ENCODE results near the gene DEPDC1B.

Gene DEPDC1B

DNA sequence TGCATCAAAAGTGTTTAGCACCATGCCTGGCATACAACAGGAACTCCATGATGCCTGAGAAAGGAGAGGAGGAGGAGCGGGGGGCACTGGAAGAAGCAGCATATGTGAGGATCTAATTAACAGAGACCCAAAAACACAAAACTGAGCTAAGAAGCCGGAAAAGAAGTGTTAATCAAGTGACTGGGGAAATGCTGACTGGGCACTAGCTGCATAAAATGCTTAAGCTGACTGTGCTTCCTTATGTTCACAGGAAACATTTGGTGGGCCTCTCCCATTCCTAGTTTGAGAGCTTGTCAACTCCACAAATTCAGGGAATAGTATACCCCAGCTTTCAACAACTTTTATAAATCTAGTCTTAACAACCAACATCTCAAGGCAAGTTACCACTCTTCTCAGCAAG lies 26.6 kb downstream of the DEPDC1B start:
- TF ChIP-seq CTCF (IDR thresholded peaks at IDR 0.05), result no peak

DNA sequence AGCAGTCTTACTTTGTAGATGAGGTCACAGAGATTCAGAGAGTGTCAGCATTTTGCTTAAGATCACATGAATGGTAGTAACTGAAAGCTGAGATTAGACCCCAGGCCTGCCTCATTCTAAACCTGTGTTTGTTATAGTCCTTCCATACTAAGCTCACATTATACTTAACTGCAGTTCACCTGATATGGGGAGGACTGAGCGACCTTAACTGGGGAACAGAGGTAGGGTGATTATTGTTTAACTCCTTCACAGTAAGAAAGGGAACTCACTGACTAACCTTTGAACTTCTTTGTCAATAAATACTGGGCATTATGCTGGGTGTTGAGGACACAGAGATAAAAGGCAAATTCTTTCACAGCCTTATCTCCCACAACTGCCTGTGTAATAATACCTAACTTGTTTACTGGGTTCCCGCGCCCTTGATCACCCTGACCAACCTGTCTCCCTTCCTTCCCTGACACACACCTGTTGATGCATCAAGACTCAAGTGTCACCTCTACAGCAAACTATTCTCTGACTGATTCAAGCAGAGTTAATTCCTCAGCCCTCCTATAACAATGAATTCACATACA lies 27.2 kb downstream of the DEPDC1B start:
- TF ChIP-seq CTCF (IDR thresholded peaks at IDR 0.05), result no peak

DNA sequence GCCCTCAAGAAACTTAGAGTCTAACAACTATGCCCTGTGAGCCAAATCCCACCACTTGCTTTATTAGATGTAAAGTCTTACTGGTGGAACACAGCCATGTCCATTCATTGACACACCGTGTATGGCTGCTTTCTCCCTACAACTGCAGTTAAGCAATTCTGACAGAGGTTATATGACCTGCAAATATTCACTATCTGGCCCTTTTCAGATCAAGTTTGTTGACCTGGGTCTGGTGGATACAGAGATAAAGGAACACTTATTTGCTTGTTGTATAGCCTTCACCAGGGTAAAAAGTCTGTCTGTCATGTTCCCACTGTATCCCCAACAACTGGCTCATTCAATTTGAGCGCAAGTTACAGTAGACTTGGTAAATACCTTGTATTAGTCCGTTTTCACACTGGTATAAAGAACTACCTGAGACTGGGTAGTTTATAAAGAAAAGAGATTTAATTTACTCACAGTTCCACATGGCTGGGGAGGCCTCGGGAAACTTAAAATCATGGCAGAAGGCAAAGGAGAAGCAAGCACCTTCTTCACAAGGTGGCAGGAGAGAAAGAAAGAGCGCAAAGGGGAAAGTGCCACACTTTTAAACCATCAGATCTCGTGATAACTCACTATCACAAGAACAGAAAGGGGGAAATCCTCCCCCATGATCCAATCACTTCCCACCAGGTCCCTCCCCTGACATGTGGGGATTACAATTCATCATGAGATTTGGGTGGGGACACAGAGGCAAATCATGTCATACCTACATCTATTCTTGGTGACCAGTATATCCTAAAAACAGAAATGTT lies 27.9 kb downstream of the DEPDC1B start:
- no peak for TF ChIP-seq CTCF (IDR thresholded peaks at IDR 0.05)

DNA sequence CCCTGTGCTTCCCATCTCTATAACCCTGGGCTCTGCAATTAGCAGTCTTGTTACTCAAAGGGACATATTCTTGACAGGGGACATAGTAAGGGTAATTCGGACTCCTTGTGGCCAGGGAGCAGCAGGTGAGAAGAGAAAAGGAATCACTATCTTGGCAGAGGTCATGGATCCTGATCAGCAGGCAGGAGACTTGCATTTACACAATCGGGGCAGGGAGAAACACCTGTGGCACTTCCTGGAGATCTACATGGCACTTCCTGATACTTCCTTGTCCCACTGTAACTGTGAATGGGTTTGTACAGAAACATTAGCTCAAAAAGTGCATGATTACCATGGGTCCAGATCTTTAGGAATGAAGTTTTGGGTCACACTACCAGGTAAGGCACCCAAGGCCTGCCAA lies 29.2 kb downstream of the DEPDC1B start:
- no peak for TF ChIP-seq CTCF (IDR thresholded peaks at IDR 0.05)

DNA sequence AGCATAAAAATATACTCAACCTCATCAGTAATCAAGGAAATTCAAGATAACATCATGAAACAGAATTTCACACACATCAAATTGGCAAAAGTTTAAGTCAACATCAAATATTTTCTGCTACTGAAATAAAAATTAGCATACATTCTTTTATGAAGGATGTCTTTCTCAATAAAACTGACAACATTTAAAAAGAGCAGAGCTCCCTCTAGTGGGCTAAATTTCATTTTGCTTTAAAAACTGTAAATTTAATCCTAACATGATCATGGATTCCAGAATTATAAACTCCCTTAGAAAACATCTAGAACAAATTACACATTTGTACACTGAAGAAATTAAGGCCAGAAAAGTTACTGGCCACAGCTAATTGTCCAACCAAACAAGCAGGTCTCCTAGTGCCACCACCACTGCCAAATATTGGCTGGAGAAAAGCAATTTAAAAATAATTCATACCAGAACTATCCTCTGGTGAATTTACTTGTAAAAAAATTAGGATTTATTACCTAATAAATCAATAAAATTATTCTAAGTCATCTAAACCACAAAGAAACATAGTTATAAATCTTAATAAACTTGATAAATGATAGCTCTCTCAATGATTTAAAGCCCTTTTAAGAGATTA lies 31.2 kb downstream of the DEPDC1B start:
- TF ChIP-seq CTCF (IDR thresholded peaks at IDR 0.05), result peak; percentile 75

GRCh38 chr5:60651872-60652620 lies 47.9 kb downstream of the DEPDC1B start:
- TF ChIP-seq CTCF (IDR thresholded peaks at IDR 0.05), result no peak

DNA sequence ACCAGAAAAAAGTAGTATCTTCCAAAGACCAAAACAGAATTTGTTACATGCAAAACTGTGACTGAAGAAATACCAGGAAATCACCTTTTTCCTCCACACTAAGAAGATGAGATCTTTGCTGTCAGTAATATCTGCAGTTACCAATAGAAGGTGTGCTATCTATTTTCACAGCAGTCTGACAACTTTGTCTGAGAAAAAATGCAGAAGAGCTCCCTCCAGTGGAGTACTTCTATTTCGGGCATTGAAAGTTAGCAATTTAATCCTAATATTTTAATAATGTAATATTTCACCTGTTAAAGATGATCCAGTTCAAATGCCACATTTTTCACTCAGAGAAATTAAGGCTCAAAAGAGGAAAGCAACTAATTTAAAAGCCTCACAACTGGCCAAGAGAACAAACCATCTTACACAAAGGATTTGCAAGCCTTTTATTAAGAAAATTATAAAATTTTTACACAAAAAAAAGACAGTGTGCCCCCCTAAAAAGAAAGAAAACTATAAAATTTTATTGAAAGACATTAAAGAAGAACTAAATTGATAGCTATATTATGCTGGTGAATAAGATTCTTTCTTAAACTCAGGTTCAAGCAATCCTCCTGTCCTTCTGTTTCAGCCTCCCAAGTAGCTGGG lies 50.6 kb downstream of the DEPDC1B start:
- peak; percentile 78 for TF ChIP-seq CTCF (IDR thresholded peaks at IDR 0.05)

Measured in LNCAP (cell line).